Measurements from ENCODE around the gene FBXL12. TPM values are rescaled to one million over a fixed set of nuclear protein-coding genes. Genes with fewer than 3 reads are reported as not detected.

The FBXL12 gene
- polyA plus RNA-seq, 1 donor from 2014 or later = 31.5 TPM

GRCh38 chr19:9835507-9835949 lies 16.6 kb upstream of the FBXL12 start:
- no peaks in the 10 kb centered on the region for H3K9me3 ChIP-seq (ENCODE audit: low read length)
- no peaks in the 10 kb centered on the region for H3K36me3 ChIP-seq (ENCODE audit: insufficient read depth, low read length)
- H2AFZ ChIP-seq (ENCODE audit: low read depth, low read length) = no peak overlapping the region
- H3F3A ChIP-seq (ENCODE audit: insufficient read depth, low read length, poor library complexity, severe bottlenecking) = no peaks in the 10 kb centered on the region
- H3K27me3 ChIP-seq (ENCODE audit: insufficient read depth, low read depth, low read length) = no peaks in the 10 kb centered on the region
- TF ChIP-seq CTCF (IDR thresholded peaks at IDR 0.05; ENCODE audit: poor library complexity, severe bottlenecking) = no peak
- no peak for TF ChIP-seq EP300 (conservative IDR thresholded peaks at IDR 0.05; ENCODE audit: poor library complexity, severe bottlenecking)
- TF ChIP-seq EZH2 (IDR thresholded peaks at IDR 0.05; ENCODE audit: borderline replicate concordance, insufficient read depth, low read length, poor library complexity, severe bottlenecking) = no peak
- no peak for TF ChIP-seq POLR2AphosphoS5 (IDR thresholded peaks at IDR 0.05)
- no peak for TF ChIP-seq MXI1 (conservative IDR thresholded peaks at IDR 0.05; ENCODE audit: poor library complexity, severe bottlenecking)
- TF ChIP-seq REST (IDR thresholded peaks at IDR 0.05; ENCODE audit: borderline replicate concordance) = no peak
- no peak for TF ChIP-seq TAF1 (IDR thresholded peaks at IDR 0.05; ENCODE audit: low read depth)
- TF ChIP-seq SMC3 (conservative IDR thresholded peaks at IDR 0.05; ENCODE audit: poor library complexity) = no peak
- no peak for TF ChIP-seq RAD21 (conservative IDR thresholded peaks at IDR 0.05)
- H3K79me2 ChIP-seq (replicated peaks; ENCODE audit: insufficient read depth, low read length) = peaks cover 22% of the 10 kb centered on the region
- H3K9ac ChIP-seq (ENCODE audit: low read length) = peak overlapping the region; percentile 84
- H3K4me2 ChIP-seq (ENCODE audit: low read length) = peak overlapping the region; percentile 51
- H3K27ac ChIP-seq (ENCODE audit: low read length) = peak overlapping the region; percentile 51
- no peaks in the 10 kb centered on the region for H3K9me2 ChIP-seq (ENCODE audit: insufficient read depth, low read length)
- H3K4me3 ChIP-seq (ENCODE audit: low read length) = peak overlapping the region; percentile 97
- no peaks in the 10 kb centered on the region for H4K20me1 ChIP-seq (ENCODE audit: insufficient read depth)

GRCh38 chr19:9834726-9835506 lies 16.0 kb upstream of the FBXL12 start, which contains the start of gene PIN1:
TSS of gene PIN1 (plus strand) at chr19:9835318. CDS start at chr19:9835345, 27 bp downstream.
- H3K9me2 ChIP-seq (ENCODE audit: insufficient read depth, low read length) = no peaks in the 10 kb centered on the region
- peak; percentile 68 for TF ChIP-seq TAF1 (IDR thresholded peaks at IDR 0.05; ENCODE audit: low read depth)
- peak; percentile 91 for TF ChIP-seq CTCF (IDR thresholded peaks at IDR 0.05; ENCODE audit: poor library complexity, severe bottlenecking)
- TF ChIP-seq MXI1 (conservative IDR thresholded peaks at IDR 0.05; ENCODE audit: poor library complexity, severe bottlenecking) = peak; percentile 98
- no peak for TF ChIP-seq RAD21 (conservative IDR thresholded peaks at IDR 0.05)
- TF ChIP-seq EZH2 (IDR thresholded peaks at IDR 0.05; ENCODE audit: borderline replicate concordance, insufficient read depth, low read length, poor library complexity, severe bottlenecking) = no peak
- TF ChIP-seq POLR2AphosphoS5 (IDR thresholded peaks at IDR 0.05) = peak; percentile 86
- no peak for TF ChIP-seq REST (IDR thresholded peaks at IDR 0.05; ENCODE audit: borderline replicate concordance)
- TF ChIP-seq EP300 (conservative IDR thresholded peaks at IDR 0.05; ENCODE audit: poor library complexity, severe bottlenecking) = peak; percentile 35
- peak within 1 kb of the TSS; percentile 84 for H3K9ac ChIP-seq (ENCODE audit: low read length)
- peak within 1 kb of the TSS; percentile 51 for H3K4me2 ChIP-seq (ENCODE audit: low read length)
- peak within 1 kb of the TSS; percentile 66 for H3K27ac ChIP-seq (ENCODE audit: low read length)
- H3K27me3 ChIP-seq (ENCODE audit: insufficient read depth, low read depth, low read length) = no peaks in the 10 kb centered on the region
- peak within 1 kb of the TSS; percentile 97 for H3K4me3 ChIP-seq (ENCODE audit: low read length)
- H3K9me3 ChIP-seq (ENCODE audit: low read length) = no peaks in the 10 kb centered on the region
- H3F3A ChIP-seq (ENCODE audit: insufficient read depth, low read length, poor library complexity, severe bottlenecking) = no peaks in the 10 kb centered on the region
- no peaks in the 10 kb centered on the region for H4K20me1 ChIP-seq (ENCODE audit: insufficient read depth)
- peaks cover 28% of the 10 kb centered on the region for H3K79me2 ChIP-seq (replicated peaks; ENCODE audit: insufficient read depth, low read length)
- H2AFZ ChIP-seq (ENCODE audit: low read depth, low read length) = no peak within 1 kb of the TSS
- H3K36me3 ChIP-seq (ENCODE audit: insufficient read depth, low read length) = no peaks in the 10 kb centered on the region
